Transverse colon (tissue), 4 donors: Measurements from ENCODE around the gene LAMA5.
A peak's percentile ranks its signal among the peaks of the same experiment; 100 is the strongest.

Source experiments
- EP300 ChIP-seq: sonication (generic); formaldehyde crosslinking; IDR thresholded peaks from one replicate; pipeline ENCODE4 v1.6.1; 2017; ENCODE audit warnings: antibody characterized with exemption, low read depth
- POLR2A ChIP-seq: fragments of 450-650 bp; IDR thresholded peaks from one replicate; pipeline ENCODE4 v1.6.1; 2016; ENCODE audit warnings: antibody characterized with exemption, mild to moderate bottlenecking, moderate library complexity
- POLR2AphosphoS5 ChIP-seq, 3 donors: sonication (generic); formaldehyde crosslinking; IDR thresholded peaks; one replicate each; pipeline ENCODE4 v1.6.1; 2016; ENCODE audit warnings: antibody characterized with exemption in 3 of 3
- TF ChIP-seq, protein P1 (sequence below), 5 experiments: fragments of 200-600 bp in 3 of 5; fragments of 450-650 bp in 2 of 5; sonication (generic) in 3 of 5; IDR thresholded peaks; 1 replicate in 2 of 5; 2 replicates in 3 of 5; pipeline ENCODE4 v1.5.1; 2016 to 2017; ENCODE audit warnings: antibody characterized with exemption in 5 of 5, inconsistent platforms in 3 of 5, mild to moderate bottlenecking in 2 of 5, moderate library complexity in 1 of 5

DNA sequence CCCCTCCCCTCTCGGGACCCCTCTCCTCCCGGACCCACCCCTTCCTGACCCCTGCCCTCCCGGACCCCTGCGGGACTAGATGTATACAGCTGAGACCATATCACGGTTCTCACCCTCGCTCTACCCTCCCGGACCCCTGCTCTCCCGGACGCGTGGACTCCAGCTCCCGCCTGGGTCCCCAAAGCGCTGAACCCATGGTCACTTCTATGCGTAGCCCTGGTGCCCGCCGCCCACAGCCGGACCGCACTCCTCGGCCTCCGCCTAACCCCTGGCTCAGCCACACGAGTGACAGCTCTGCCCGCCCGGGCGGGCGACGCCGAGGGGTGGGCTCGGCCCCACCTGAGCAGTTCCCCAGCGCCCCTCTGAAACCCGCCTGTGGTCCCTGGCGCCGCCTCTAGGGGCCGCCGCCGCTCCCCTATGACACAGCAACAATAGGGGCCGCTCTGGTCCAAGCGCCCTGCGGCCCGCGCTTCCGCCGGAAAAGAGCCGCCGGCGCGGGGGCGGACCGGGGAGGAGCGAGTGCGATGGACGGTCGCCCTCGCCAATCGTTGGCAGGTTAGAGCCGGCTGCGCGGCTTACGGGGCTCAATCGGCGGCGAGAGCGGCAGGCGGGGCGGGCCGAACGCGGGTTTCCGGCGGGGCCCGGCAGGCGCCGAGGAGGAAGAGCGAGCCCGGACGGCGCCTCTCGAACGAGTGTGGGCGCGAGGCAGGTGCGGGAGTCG lies 64.6 kb downstream of the LAMA5 start, which contains the start of gene ADRM1:
- TF ChIP-seq, protein P1, sequence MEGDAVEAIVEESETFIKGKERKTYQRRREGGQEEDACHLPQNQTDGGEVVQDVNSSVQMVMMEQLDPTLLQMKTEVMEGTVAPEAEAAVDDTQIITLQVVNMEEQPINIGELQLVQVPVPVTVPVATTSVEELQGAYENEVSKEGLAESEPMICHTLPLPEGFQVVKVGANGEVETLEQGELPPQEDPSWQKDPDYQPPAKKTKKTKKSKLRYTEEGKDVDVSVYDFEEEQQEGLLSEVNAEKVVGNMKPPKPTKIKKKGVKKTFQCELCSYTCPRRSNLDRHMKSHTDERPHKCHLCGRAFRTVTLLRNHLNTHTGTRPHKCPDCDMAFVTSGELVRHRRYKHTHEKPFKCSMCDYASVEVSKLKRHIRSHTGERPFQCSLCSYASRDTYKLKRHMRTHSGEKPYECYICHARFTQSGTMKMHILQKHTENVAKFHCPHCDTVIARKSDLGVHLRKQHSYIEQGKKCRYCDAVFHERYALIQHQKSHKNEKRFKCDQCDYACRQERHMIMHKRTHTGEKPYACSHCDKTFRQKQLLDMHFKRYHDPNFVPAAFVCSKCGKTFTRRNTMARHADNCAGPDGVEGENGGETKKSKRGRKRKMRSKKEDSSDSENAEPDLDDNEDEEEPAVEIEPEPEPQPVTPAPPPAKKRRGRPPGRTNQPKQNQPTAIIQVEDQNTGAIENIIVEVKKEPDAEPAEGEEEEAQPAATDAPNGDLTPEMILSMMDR (IDR thresholded peaks at IDR 0.05): peak; percentile 91 to 99 (median 96)
- TF ChIP-seq POLR2A (peak; percentile 58), EP300 (no peak), POLR2AphosphoS5 (IDR thresholded peaks at IDR 0.05) (peak; percentile 75 to 90 (median 83))
